ENCODE data around the gene ENKD1. TPM values are rescaled to one million over a fixed set of nuclear protein-coding genes. Genes with fewer than 3 reads are reported as not detected.

Gene ENKD1
- total RNA-seq, 1 experiment from 2014 or later = 11.9 TPM

DNA sequence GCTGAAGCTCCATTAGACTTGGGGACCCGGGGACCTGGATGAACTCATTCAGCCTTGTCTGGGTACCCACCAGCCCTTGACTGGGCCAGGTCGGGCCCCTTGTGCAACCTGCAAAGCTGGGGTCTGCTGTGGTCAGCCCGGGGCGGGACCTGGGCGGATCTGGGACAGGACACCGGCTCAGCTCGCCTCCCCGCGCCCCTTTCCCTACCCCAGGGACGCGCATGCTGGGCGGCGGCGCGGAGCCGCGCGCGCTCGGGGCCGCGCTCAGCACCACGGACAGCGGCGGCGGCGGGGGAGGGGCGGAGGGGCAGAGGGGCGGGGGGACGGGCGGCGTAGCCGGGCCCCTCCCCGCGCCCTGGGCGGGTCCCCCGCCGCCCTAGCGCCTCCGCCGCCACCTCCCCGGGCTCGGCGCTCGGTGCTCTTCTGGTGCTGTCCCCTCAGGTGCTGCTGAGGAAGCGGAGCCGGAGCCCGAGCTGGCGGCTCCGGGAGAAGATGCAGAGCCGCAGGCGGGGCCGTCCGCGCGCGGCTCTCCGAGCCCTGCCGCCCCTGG is 13.9 kb downstream of the ENKD1 start (continued):
- no peak for TF ChIP-seq ZNF138 (CRISPR knock-in tag; conservative IDR thresholded peaks at IDR 0.05)

DNA sequence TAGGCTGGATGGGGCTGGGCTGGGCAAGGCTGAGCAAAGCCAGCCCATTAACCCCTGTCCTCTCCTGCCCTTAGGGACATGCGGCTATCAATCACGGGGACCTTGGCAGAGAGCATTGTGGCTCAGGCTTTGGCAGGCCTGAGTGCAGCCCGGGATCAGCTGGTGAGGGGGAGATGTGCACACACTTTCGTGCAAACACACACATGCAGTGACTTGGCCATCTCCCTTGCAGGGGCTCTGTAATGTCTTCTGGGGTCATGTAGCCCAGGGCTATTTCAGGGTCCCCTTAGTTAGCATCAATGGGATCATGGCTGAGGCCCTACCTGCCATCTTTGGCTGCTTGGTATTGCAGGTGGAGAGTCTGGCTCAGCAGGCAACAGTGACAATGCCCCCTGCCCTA is 14.7 kb downstream of the ENKD1 start:
- peaks cover 12% of the 10 kb centered on the region for H3K4me1 Mint-ChIP-seq
- ChIA-PET POLR2A (no interaction called here), CTCF (interaction anchor here (0.6 to 6.8 kb wide), 12 partner anchors 9 to 225 kb away, joined by 3 to 60 read pairs (median 6); partner anchors contain the start of genes C16orf86, ENKD1 and PARD6A)
- peaks cover 4% of the 10 kb centered on the region; the same call in 1 of the 2 replicates for H3K36me3 Mint-ChIP-seq
- no peak for DNase-seq (ENCODE audit: low spot score)
- peak overlapping the region; percentile 45; the same call in 1 of the 2 replicates for H3K4me3 Mint-ChIP-seq
- peaks cover 82% of the 10 kb centered on the region for H3K27me3 Mint-ChIP-seq (ENCODE audit: low read depth)
- ATAC-seq = no peak
- H3K27ac Mint-ChIP-seq = no peak overlapping the region
- no peaks in the 10 kb centered on the region for H3K9me3 Mint-ChIP-seq
- TF ChIP-seq ZNF532 (CRISPR knock-in tag; IDR thresholded peaks at IDR 0.05; ENCODE audit: borderline replicate concordance) (no peak), NFE2L1 (CRISPR knock-in tag; IDR thresholded peaks at IDR 0.05) (no peak), GRHL2 (CRISPR knock-in tag; IDR thresholded peaks at IDR 0.05; ENCODE audit: insufficient replicate concordance, severe bottlenecking) (no peak), CTCF (IDR thresholded peaks at IDR 0.05) (no peak), GTF2I (CRISPR knock-in tag; conservative IDR thresholded peaks at IDR 0.05) (no peak), JUN (CRISPR knock-in tag; IDR thresholded peaks at IDR 0.05) (no peak), ZNF671 (CRISPR knock-in tag; IDR thresholded peaks at IDR 0.05) (no peak), NFYB (CRISPR knock-in tag; conservative IDR thresholded peaks at IDR 0.05; ENCODE audit: low read depth) (no peak), MYBL2 (CRISPR knock-in tag; IDR thresholded peaks at IDR 0.05) (no peak), TEAD1 (CRISPR knock-in tag; IDR thresholded peaks at IDR 0.05) (no peak)
- TF ChIP-seq, protein P1, sequence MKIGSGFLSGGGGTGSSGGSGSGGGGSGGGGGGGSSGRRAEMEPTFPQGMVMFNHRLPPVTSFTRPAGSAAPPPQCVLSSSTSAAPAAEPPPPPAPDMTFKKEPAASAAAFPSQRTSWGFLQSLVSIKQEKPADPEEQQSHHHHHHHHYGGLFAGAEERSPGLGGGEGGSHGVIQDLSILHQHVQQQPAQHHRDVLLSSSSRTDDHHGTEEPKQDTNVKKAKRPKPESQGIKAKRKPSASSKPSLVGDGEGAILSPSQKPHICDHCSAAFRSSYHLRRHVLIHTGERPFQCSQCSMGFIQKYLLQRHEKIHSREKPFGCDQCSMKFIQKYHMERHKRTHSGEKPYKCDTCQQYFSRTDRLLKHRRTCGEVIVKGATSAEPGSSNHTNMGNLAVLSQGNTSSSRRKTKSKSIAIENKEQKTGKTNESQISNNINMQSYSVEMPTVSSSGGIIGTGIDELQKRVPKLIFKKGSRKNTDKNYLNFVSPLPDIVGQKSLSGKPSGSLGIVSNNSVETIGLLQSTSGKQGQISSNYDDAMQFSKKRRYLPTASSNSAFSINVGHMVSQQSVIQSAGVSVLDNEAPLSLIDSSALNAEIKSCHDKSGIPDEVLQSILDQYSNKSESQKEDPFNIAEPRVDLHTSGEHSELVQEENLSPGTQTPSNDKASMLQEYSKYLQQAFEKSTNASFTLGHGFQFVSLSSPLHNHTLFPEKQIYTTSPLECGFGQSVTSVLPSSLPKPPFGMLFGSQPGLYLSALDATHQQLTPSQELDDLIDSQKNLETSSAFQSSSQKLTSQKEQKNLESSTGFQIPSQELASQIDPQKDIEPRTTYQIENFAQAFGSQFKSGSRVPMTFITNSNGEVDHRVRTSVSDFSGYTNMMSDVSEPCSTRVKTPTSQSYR (CRISPR knock-in tag; IDR thresholded peaks at IDR 0.05) = no peak
- TF ChIP-seq, protein P2, sequence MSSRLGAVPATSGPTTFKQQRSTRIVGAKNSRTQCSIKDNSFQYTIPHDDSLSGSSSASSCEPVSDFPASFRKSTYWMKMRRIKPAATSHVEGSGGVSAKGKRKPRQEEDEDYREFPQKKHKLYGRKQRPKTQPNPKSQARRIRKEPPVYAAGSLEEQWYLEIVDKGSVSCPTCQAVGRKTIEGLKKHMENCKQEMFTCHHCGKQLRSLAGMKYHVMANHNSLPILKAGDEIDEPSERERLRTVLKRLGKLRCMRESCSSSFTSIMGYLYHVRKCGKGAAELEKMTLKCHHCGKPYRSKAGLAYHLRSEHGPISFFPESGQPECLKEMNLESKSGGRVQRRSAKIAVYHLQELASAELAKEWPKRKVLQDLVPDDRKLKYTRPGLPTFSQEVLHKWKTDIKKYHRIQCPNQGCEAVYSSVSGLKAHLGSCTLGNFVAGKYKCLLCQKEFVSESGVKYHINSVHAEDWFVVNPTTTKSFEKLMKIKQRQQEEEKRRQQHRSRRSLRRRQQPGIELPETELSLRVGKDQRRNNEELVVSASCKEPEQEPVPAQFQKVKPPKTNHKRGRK (CRISPR knock-in tag; IDR thresholded peaks at IDR 0.05; ENCODE audit: borderline replicate concordance) = no peak

Measured in WTC11 (cell line).